T-helper 2 cell treated with Interferon-gamma antibody and Interleukin-4, amounts not matched to agents 5 μg/mL and 100 μg/mL, for 36 hours (primary cell): Measurements from ENCODE around the gene CCL26.
"Not testable (repeated sequence)": the region's sequence is repeated elsewhere in the genome, so short reads cannot be mapped to it uniquely, and the experiment has no call there.

ENCODE experiments used
- DNase-seq: peaks from one replicate; pipeline ENCODE4 v3.0.0; 2021; ENCODE audit warnings: low spot score
- H3K27ac Mint-ChIP-seq: one replicate; pipeline ENCODE4 v1.8.0; 2021; ENCODE audit warnings: mild to moderate bottlenecking, mixed read lengths
- H3K27me3 Mint-ChIP-seq: one replicate; pipeline ENCODE4 v1.8.0; 2021; ENCODE audit warnings: low read depth, mixed read lengths
- H3K36me3 Mint-ChIP-seq: one replicate; pipeline ENCODE4 v1.8.0; 2021; ENCODE audit warnings: low read depth, mixed read lengths
- H3K4me1 Mint-ChIP-seq: one replicate; pipeline ENCODE4 v1.8.0; 2021; ENCODE audit warnings: low read depth, mixed read lengths
- H3K4me3 Mint-ChIP-seq: one replicate; pipeline ENCODE4 v1.8.0; 2022; ENCODE audit warnings: mild to moderate bottlenecking, moderate library complexity, mixed read lengths
- H3K9me3 Mint-ChIP-seq: one replicate; pipeline ENCODE4 v1.8.0; 2021; ENCODE audit warnings: mixed read lengths

CCL26 gene

GRCh38 chr7:75806560-75807307, 34.7 kb upstream of the CCL26 start:
- no peak overlapping the region for H3K27ac Mint-ChIP-seq
- no peaks in the 10 kb centered on the region for H3K4me1 Mint-ChIP-seq
- no peak overlapping the region for H3K4me3 Mint-ChIP-seq
- H3K9me3 Mint-ChIP-seq: peaks cover 18% of the 10 kb centered on the region
- H3K36me3 Mint-ChIP-seq: no peaks in the 10 kb centered on the region
- no peaks in the 10 kb centered on the region for H3K27me3 Mint-ChIP-seq
- DNase-seq: no peak

DNA sequence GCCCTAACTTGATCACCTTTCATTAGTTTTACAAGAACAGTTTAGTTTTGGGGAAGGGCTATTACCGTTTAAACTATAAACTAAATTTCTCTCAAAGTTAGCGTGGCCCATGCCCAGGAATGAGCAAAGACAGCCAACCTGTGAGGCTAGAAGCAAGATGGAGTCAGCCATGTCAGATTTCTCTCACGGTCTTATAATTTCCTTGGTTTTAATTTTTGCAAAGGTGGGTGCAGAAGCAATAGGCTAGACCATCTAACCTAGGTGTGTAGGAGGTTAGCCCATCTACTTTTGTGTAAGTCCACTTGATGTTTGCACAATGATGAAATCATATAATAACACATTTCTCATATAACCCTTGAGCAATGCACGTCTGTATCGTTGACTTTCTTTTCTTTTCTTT, 32.7 kb upstream of the CCL26 start:
- no peak overlapping the region for H3K4me3 Mint-ChIP-seq
- H3K36me3 Mint-ChIP-seq: no peaks in the 10 kb centered on the region
- no peaks in the 10 kb centered on the region for H3K27me3 Mint-ChIP-seq
- H3K4me1 Mint-ChIP-seq: no peaks in the 10 kb centered on the region
- DNase-seq: no peak
- H3K27ac Mint-ChIP-seq: no peak overlapping the region
- H3K9me3 Mint-ChIP-seq: peaks cover 18% of the 10 kb centered on the region

GRCh38 chr7:75804004-75804403, 32.0 kb upstream of the CCL26 start:
- no peaks in the 10 kb centered on the region for H3K27me3 Mint-ChIP-seq
- no peak overlapping the region for H3K4me3 Mint-ChIP-seq
- DNase-seq: no peak
- peaks cover 18% of the 10 kb centered on the region for H3K9me3 Mint-ChIP-seq
- H3K4me1 Mint-ChIP-seq: no peaks in the 10 kb centered on the region
- no peak overlapping the region for H3K27ac Mint-ChIP-seq
- no peaks in the 10 kb centered on the region for H3K36me3 Mint-ChIP-seq

- DNase-seq: no peak
- no peaks in the 10 kb centered on the region for H3K36me3 Mint-ChIP-seq
- H3K4me1 Mint-ChIP-seq: no peaks in the 10 kb centered on the region
- peaks cover 11% of the 10 kb centered on the region for H3K9me3 Mint-ChIP-seq
- no peaks in the 10 kb centered on the region for H3K27me3 Mint-ChIP-seq
- no peak overlapping the region for H3K27ac Mint-ChIP-seq
- no peak overlapping the region for H3K4me3 Mint-ChIP-seq
These were observed 30.5 kb upstream of the CCL26 start for GRCh38 chr7:75802552-75802821.

DNA sequence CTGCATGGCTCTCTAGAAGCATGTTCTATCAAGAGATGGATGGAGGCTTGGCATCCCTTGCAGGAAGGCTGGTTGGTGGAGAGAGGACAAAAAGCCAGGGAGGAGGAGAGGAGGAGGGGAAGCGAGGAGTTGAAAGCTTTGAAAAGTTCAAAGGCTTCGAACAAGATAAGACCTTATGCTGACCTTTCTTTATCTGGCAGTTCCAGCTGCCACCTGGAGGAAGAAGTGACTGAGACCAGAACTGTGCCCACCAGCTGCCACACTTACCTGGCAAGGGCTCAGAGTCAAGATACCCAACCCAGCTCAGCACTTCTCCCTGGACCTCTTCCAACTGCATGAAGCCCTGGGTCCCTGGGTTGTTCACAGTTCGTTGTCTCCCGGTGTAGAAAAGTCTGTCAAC, 26.8 kb upstream of the CCL26 start:
- Mint-ChIP-seq H3K36me3 (no peaks in the 10 kb centered on the region), H3K9me3 (no peaks in the 10 kb centered on the region), H3K27ac (no peak overlapping the region), H3K4me3 (no peak overlapping the region), H3K4me1 (peaks cover 2% of the 10 kb centered on the region), H3K27me3 (peaks cover 2% of the 10 kb centered on the region)
- no peak for DNase-seq

DNA sequence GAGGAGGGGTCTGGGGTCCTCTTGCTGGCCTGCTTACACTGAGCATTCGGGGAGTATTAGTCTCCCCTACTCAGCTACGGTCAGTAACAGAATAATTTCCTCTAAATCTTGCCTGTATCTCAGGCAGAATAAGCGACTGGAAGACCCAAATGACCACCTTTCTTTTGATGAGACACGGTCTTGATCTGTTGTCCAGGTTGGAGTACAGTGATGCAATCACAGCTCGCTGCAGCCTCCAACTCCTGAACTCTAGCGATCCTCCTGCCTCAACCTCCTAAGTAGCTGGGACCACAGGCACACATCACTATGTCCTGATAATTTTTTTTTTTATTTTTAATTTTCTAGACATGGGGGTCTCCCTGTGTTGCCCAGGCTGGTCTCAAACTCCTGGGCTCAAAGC, 24.4 kb upstream of the CCL26 start:
- Mint-ChIP-seq H3K36me3 (no peaks in the 10 kb centered on the region), H3K27ac (no peak overlapping the region), H3K9me3 (no peaks in the 10 kb centered on the region), H3K4me3 (no peak overlapping the region), H3K4me1 (peaks cover 2% of the 10 kb centered on the region), H3K27me3 (peaks cover 4% of the 10 kb centered on the region)
- no peak for DNase-seq

DNA sequence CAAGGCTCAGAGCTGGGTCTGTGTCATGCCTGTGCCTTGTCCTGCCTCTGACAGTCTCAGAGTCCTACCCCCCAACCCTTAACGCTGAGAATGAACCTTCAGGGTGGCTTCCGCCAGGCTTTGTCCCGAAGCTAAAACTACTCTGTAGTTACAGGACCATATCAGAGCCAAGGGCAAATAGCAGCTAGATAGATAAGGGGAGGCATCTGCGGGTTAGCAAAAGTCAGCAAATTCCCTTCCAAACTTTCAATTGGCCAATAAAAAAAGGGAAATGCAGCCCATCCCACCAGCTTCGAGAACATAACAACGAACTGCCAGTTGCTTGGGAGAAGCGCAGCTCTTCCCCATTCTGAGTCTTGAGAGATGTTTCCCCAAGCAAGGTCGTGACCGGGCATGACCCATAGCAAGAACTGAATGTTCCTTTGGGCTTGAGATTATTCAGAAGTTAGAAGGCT, 23.8 kb upstream of the CCL26 start:
- no peaks in the 10 kb centered on the region for H3K9me3 Mint-ChIP-seq
- no peaks in the 10 kb centered on the region for H3K36me3 Mint-ChIP-seq
- H3K27ac Mint-ChIP-seq: no peak overlapping the region
- peaks cover 2% of the 10 kb centered on the region for H3K4me1 Mint-ChIP-seq
- peaks cover 4% of the 10 kb centered on the region for H3K27me3 Mint-ChIP-seq
- no peak overlapping the region for H3K4me3 Mint-ChIP-seq
- no peak for DNase-seq

- H3K36me3 Mint-ChIP-seq: no peaks in the 10 kb centered on the region
- no peak overlapping the region for H3K4me3 Mint-ChIP-seq
- H3K27ac Mint-ChIP-seq: no peak overlapping the region
- DNase-seq: no peak
- no peaks in the 10 kb centered on the region for H3K9me3 Mint-ChIP-seq
- peaks cover 2% of the 10 kb centered on the region for H3K4me1 Mint-ChIP-seq
- peaks cover 4% of the 10 kb centered on the region for H3K27me3 Mint-ChIP-seq
These were observed 21.7 kb upstream of the CCL26 start for GRCh38 chr7:75793676-75794075.

DNA sequence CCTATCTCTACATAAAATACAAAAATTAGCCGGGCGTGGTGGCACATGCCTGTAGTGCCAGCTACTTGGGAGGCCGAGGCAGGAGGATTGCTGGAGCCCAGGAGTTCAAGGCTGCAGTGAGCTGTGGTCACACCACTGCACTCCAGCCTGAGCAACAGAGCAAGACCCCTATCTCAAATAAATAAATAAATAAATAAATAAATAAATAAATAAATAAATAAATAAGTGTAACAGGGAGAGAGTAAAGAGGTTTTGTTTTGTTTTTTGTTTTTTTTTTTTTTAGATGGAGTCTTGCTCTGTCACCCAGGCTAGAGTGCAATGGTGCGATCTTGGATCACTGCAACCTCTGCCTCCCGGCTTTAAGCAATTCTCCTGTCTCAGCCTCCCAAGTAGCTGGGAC, 20.6 kb upstream of the CCL26 start:
- not testable (repeated sequence) for H3K27ac Mint-ChIP-seq, H3K9me3 Mint-ChIP-seq, DNase-seq, H3K36me3 Mint-ChIP-seq, H3K4me3 Mint-ChIP-seq, H3K27me3 Mint-ChIP-seq, H3K4me1 Mint-ChIP-seq

DNA sequence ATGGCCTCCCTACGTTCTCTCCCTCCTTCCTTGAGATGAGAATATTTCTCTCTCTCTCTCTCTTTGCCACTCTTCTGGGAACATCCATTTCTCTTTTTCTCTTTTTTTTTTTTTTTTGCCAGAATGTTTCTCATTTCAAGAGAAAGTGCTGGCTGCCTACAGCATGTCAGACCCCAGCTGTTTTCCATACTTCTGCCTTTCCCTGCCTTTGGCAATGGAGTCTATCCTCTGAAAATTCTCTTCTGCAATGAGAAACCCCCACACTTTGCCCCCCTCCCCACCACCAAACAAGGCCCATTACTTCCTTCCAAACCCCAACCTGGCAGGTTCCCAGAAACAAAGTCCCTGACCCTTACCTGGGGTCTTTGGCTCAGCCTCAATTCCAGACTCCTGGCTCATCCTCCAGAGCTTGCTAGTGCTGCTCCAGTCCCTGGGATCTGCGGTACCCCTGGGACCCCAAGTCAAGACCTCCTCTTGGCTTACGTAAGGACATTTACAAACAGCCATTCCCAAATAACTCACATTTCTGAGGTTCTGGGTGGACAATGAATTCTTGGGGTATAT, 17.4 kb upstream of the CCL26 start:
- DNase-seq: no peak
- Mint-ChIP-seq H3K4me3 (no peak overlapping the region), H3K4me1 (no peaks in the 10 kb centered on the region), H3K27me3 (peaks cover 2% of the 10 kb centered on the region), H3K36me3 (no peaks in the 10 kb centered on the region), H3K9me3 (no peaks in the 10 kb centered on the region), H3K27ac (no peak overlapping the region)

GRCh38 chr7:75788154-75788847, 16.3 kb upstream of the CCL26 start:
- H3K27ac Mint-ChIP-seq, H3K4me3 Mint-ChIP-seq, H3K36me3 Mint-ChIP-seq, H3K27me3 Mint-ChIP-seq, H3K9me3 Mint-ChIP-seq, DNase-seq, H3K4me1 Mint-ChIP-seq: not testable (repeated sequence)

- not testable (repeated sequence) for H3K27ac Mint-ChIP-seq, H3K36me3 Mint-ChIP-seq, H3K9me3 Mint-ChIP-seq, H3K4me3 Mint-ChIP-seq, DNase-seq, H3K4me1 Mint-ChIP-seq
- peaks cover 28% of the 10 kb centered on the region for H3K27me3 Mint-ChIP-seq
These were observed 11.0 kb upstream of the CCL26 start for GRCh38 chr7:75783058-75783457.

GRCh38 chr7:75780647-75781273, 8.7 kb upstream of the CCL26 start:
- not testable (repeated sequence) for H3K36me3 Mint-ChIP-seq, H3K27ac Mint-ChIP-seq
- peaks cover 28% of the 10 kb centered on the region for H3K27me3 Mint-ChIP-seq

GRCh38 chr7:75779516-75779915, 7.5 kb upstream of the CCL26 start:
- not testable (repeated sequence) for H3K36me3 Mint-ChIP-seq, H3K27ac Mint-ChIP-seq, H3K4me3 Mint-ChIP-seq, H3K9me3 Mint-ChIP-seq, DNase-seq
- Mint-ChIP-seq H3K4me1 (peaks cover 11% of the 10 kb centered on the region), H3K27me3 (peaks cover 28% of the 10 kb centered on the region)

More at GRCh38 chr7:75780647-75781273, 8.7 kb upstream of the CCL26 start:
- not testable (repeated sequence) for H3K4me1 Mint-ChIP-seq, H3K9me3 Mint-ChIP-seq, H3K4me3 Mint-ChIP-seq, DNase-seq
